ENCODE results near the gene FOXP1. TPM values are rescaled to one million over a fixed set of nuclear protein-coding genes. Genes with fewer than 3 reads are reported as not detected.

Gene FOXP1
- polyA plus RNA-seq, 1 donor (not counting 4 experiments of a cell fraction or from before 2014, with no cell fraction given) = 14.6 TPM

DNA sequence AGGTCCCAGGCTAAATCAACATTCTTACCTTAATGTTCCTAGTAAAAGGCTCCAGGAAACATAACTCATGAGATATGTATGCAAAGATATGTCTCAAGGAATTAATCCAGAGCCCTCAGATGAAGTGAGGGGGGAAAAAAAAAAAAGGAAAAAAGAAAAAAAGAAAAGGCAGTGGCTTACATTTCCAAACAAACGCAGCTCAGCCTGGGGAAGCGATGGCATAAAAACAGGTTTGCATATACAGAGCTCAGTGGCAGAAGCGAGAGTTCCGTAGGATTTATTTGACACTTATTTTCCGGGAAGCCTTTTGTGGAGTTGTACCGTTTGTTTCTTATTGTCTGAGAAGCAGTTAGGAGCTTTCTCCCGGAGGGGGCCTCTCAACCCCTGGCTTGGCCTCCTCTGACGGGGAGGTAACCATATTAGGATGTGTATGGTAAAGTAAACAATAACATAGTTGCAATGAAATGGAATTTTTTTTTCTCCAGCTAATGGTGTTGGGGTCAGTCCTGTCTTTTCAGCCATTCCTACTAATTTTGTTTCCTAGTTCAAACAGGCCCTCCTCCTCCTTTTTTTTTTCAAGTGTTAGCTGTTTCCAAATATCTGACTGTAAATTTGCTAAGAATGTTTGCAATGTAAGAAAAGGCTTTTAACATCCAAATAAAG is 338.6 kb downstream of the FOXP1 start:
- Histone ChIP-seq H3K27me3 (ENCODE audit: control insufficient read depth, extremely low read depth, insufficient read depth, low read length) (no peaks in the 10 kb centered on the region), H4K20me1 (ENCODE audit: control insufficient read depth, extremely low read depth, insufficient read depth, low read length) (no peaks in the 10 kb centered on the region), H3K4me1 (ENCODE audit: control insufficient read depth, extremely low read depth, insufficient read depth, low read length) (no peaks in the 10 kb centered on the region), H3K9me1 (ENCODE audit: control insufficient read depth, extremely low read depth, insufficient read depth, low read length) (no peaks in the 10 kb centered on the region), H3K4me3 (ENCODE audit: control insufficient read depth in 2 of 3, extremely low read depth in 1 of 3, insufficient read depth in 2 of 3, low read depth in 1 of 3, low read length in 3 of 3) (no peak overlapping the region), H3K9ac (ENCODE audit: control insufficient read depth, extremely low read depth, insufficient read depth, low read length) (no peak overlapping the region), H3K4me2 (ENCODE audit: control insufficient read depth, extremely low read depth, insufficient read depth, low read depth, low read length) (no peak overlapping the region), H3K27ac (ENCODE audit: control insufficient read depth, insufficient read depth, low read length) (no peak overlapping the region), H2AFZ (ENCODE audit: control insufficient read depth, low read length) (no peak overlapping the region), H3K9me3 (ENCODE audit: control insufficient read depth, low read depth, low read length) (no peaks in the 10 kb centered on the region), H3K79me2 (ENCODE audit: control insufficient read depth, insufficient read depth, low read length) (no peaks in the 10 kb centered on the region), H3K36me3 (ENCODE audit: control insufficient read depth in 2 of 2, extremely low read depth in 1 of 2, insufficient read depth in 2 of 2, low read length in 2 of 2) (no peaks in the 10 kb centered on the region)
- no peak for FAIRE-seq
- dilution Hi-C loops (cut with MboI; ENCODE audit: extremely low pct_ligation_motif_present, low sequenced_read_pairs) = no loop called here
- no peak for TF ChIP-seq EZH2 (IDR thresholded peaks at IDR 0.05; ENCODE audit: low read length)
- TF ChIP-seq, protein P1, sequence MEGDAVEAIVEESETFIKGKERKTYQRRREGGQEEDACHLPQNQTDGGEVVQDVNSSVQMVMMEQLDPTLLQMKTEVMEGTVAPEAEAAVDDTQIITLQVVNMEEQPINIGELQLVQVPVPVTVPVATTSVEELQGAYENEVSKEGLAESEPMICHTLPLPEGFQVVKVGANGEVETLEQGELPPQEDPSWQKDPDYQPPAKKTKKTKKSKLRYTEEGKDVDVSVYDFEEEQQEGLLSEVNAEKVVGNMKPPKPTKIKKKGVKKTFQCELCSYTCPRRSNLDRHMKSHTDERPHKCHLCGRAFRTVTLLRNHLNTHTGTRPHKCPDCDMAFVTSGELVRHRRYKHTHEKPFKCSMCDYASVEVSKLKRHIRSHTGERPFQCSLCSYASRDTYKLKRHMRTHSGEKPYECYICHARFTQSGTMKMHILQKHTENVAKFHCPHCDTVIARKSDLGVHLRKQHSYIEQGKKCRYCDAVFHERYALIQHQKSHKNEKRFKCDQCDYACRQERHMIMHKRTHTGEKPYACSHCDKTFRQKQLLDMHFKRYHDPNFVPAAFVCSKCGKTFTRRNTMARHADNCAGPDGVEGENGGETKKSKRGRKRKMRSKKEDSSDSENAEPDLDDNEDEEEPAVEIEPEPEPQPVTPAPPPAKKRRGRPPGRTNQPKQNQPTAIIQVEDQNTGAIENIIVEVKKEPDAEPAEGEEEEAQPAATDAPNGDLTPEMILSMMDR (optimal IDR thresholded peaks at IDR 0.05 in 1 of 3, IDR thresholded peaks at IDR 0.05 in 1 of 3, conservative IDR thresholded peaks at IDR 0.05 in 1 of 3; ENCODE audit: extremely low read depth in 1 of 3, insufficient read depth in 2 of 3, low read length in 3 of 3) = no peak
- no peak for DNase-seq (ENCODE audit: low read depth, low spot score)

DNA sequence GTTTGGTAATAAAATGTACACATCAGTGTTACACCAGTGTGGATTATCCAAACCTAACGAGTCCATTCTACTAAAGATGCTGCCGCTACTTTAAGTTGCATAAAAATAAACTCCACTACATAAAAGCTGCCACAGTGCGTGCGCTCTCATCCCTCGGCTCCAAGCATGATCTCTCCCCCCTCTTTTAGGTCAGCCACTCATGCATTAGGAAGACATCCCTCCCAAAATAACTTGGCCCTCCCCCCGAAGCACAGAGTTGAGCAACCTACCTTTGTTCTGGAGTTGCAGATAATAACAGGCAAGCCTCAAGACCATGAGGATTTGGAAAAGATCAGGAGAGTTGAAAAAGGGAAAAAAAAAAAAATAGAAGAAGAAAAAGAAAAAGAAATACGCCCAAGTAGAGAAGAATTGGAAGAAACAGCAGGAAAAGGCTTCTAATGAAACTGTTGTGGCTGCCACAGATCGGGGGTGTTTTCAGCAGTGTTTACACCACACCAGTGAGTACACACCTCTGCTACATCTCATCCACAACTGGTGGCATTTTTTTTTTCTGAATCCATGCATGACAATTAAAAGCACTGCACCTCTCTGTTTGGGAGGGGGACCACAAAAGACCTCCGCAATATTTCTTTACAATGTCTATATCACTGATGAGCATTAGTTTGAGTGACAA is 339.2 kb downstream of the FOXP1 start:
- DNase-seq (ENCODE audit: low read depth, low spot score) (no peak), FAIRE-seq (no peak)
- Histone ChIP-seq H3K27me3 (ENCODE audit: control insufficient read depth, extremely low read depth, insufficient read depth, low read length) (no peaks in the 10 kb centered on the region), H3K9me1 (ENCODE audit: control insufficient read depth, extremely low read depth, insufficient read depth, low read length) (no peaks in the 10 kb centered on the region), H3K9me3 (ENCODE audit: control insufficient read depth, low read depth, low read length) (no peaks in the 10 kb centered on the region), H3K9ac (ENCODE audit: control insufficient read depth, extremely low read depth, insufficient read depth, low read length) (no peak overlapping the region), H3K4me3 (ENCODE audit: control insufficient read depth in 2 of 3, extremely low read depth in 1 of 3, insufficient read depth in 2 of 3, low read depth in 1 of 3, low read length in 3 of 3) (no peak overlapping the region), H3K27ac (ENCODE audit: control insufficient read depth, insufficient read depth, low read length) (no peak overlapping the region), H3K4me1 (ENCODE audit: control insufficient read depth, extremely low read depth, insufficient read depth, low read length) (no peaks in the 10 kb centered on the region), H3K4me2 (ENCODE audit: control insufficient read depth, extremely low read depth, insufficient read depth, low read depth, low read length) (no peak overlapping the region), H3K79me2 (ENCODE audit: control insufficient read depth, insufficient read depth, low read length) (no peaks in the 10 kb centered on the region), H2AFZ (ENCODE audit: control insufficient read depth, low read length) (no peak overlapping the region), H4K20me1 (ENCODE audit: control insufficient read depth, extremely low read depth, insufficient read depth, low read length) (no peaks in the 10 kb centered on the region), H3K36me3 (ENCODE audit: control insufficient read depth in 2 of 2, extremely low read depth in 1 of 2, insufficient read depth in 2 of 2, low read length in 2 of 2) (no peaks in the 10 kb centered on the region)
- TF ChIP-seq, protein P1 (optimal IDR thresholded peaks at IDR 0.05 in 1 of 3, IDR thresholded peaks at IDR 0.05 in 1 of 3, conservative IDR thresholded peaks at IDR 0.05 in 1 of 3; ENCODE audit: extremely low read depth in 1 of 3, insufficient read depth in 2 of 3, low read length in 3 of 3) = no peak
- TF ChIP-seq EZH2 (IDR thresholded peaks at IDR 0.05; ENCODE audit: low read length) = no peak
- dilution Hi-C loops (cut with MboI; ENCODE audit: extremely low pct_ligation_motif_present, low sequenced_read_pairs) = no loop called here

Data from keratinocyte (primary cell).